ENCODE results near the gene MITF.

MITF gene

DNA sequence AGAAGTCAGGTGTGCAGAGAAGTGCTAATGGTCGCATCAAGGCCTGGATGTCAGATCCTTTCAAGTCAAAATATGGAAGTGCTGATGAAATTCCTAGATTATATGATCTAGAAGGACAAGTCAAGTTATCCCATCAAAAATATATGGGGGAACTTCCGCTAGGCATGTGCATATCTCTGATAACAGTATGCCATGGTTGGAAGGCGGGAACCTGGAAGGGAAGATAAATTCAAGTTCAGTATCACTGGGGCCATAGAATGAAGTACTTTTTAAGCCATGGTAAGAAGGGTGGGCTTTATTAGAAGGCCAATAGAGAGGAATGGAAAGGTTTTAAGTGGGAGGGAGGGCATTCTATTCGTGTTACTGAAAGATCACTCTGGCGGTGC lies 38.3 kb downstream of the MITF start:
- no peak for TF ChIP-seq EZH2phosphoT487 (IDR thresholded peaks at IDR 0.05; ENCODE audit: low read depth)
- TF ChIP-seq, protein P1, sequence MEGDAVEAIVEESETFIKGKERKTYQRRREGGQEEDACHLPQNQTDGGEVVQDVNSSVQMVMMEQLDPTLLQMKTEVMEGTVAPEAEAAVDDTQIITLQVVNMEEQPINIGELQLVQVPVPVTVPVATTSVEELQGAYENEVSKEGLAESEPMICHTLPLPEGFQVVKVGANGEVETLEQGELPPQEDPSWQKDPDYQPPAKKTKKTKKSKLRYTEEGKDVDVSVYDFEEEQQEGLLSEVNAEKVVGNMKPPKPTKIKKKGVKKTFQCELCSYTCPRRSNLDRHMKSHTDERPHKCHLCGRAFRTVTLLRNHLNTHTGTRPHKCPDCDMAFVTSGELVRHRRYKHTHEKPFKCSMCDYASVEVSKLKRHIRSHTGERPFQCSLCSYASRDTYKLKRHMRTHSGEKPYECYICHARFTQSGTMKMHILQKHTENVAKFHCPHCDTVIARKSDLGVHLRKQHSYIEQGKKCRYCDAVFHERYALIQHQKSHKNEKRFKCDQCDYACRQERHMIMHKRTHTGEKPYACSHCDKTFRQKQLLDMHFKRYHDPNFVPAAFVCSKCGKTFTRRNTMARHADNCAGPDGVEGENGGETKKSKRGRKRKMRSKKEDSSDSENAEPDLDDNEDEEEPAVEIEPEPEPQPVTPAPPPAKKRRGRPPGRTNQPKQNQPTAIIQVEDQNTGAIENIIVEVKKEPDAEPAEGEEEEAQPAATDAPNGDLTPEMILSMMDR (IDR thresholded peaks at IDR 0.05; ENCODE audit: low read depth, low read length), result no peak
- Histone ChIP-seq H3K4me1 (ENCODE audit: low read length) (no peaks in the 10 kb centered on the region), H3K9ac (ENCODE audit: low read length) (no peak overlapping the region), H4K20me1 (ENCODE audit: insufficient read depth, low read length) (no peaks in the 10 kb centered on the region), H3K27ac (ENCODE audit: low read length) (no peak overlapping the region), H3K36me3 (replicated peaks; ENCODE audit: low read depth, low read length) (no peaks in the 10 kb centered on the region), H3K4me3 (ENCODE audit: low read length) (no peak overlapping the region), H2AFZ (ENCODE audit: low read depth, low read length) (no peak overlapping the region), H3K4me2 (ENCODE audit: low read length) (no peak overlapping the region), H3K79me2 (ENCODE audit: low read length) (no peaks in the 10 kb centered on the region), H3K9me3 (ENCODE audit: insufficient read depth, low read length) (no peaks in the 10 kb centered on the region), H3K27me3 (ENCODE audit: low read depth, low read length) (no peaks in the 10 kb centered on the region)

- Histone ChIP-seq H3K9ac (ENCODE audit: low read length) (no peak overlapping the region), H3K4me2 (ENCODE audit: low read length) (no peak overlapping the region), H3K36me3 (replicated peaks; ENCODE audit: low read depth, low read length) (no peaks in the 10 kb centered on the region), H4K20me1 (ENCODE audit: insufficient read depth, low read length) (no peaks in the 10 kb centered on the region), H3K4me3 (ENCODE audit: low read length) (no peak overlapping the region), H2AFZ (ENCODE audit: low read depth, low read length) (no peak overlapping the region), H3K27me3 (ENCODE audit: low read depth, low read length) (no peaks in the 10 kb centered on the region), H3K27ac (ENCODE audit: low read length) (no peak overlapping the region), H3K9me3 (ENCODE audit: insufficient read depth, low read length) (no peaks in the 10 kb centered on the region), H3K4me1 (ENCODE audit: low read length) (no peaks in the 10 kb centered on the region), H3K79me2 (ENCODE audit: low read length) (no peaks in the 10 kb centered on the region)
- no peak for TF ChIP-seq EZH2phosphoT487 (IDR thresholded peaks at IDR 0.05; ENCODE audit: low read depth)
Measured at GRCh38 chr3:69781593-69781992, 42.3 kb downstream of the MITF start.

- Histone ChIP-seq H3K9me3 (ENCODE audit: insufficient read depth, low read length) (no peaks in the 10 kb centered on the region), H3K4me2 (ENCODE audit: low read length) (no peak overlapping the region), H2AFZ (ENCODE audit: low read depth, low read length) (no peak overlapping the region), H3K9ac (ENCODE audit: low read length) (no peak overlapping the region), H3K27me3 (ENCODE audit: low read depth, low read length) (no peaks in the 10 kb centered on the region), H4K20me1 (ENCODE audit: insufficient read depth, low read length) (no peaks in the 10 kb centered on the region), H3K36me3 (replicated peaks; ENCODE audit: low read depth, low read length) (no peaks in the 10 kb centered on the region), H3K4me3 (ENCODE audit: low read length) (no peak overlapping the region), H3K4me1 (ENCODE audit: low read length) (no peaks in the 10 kb centered on the region), H3K79me2 (ENCODE audit: low read length) (no peaks in the 10 kb centered on the region), H3K27ac (ENCODE audit: low read length) (no peak overlapping the region)
- no peak for TF ChIP-seq EZH2phosphoT487 (IDR thresholded peaks at IDR 0.05; ENCODE audit: low read depth)
- TF ChIP-seq, protein P1 (IDR thresholded peaks at IDR 0.05; ENCODE audit: low read depth, low read length), result no peak
Measured at GRCh38 chr3:69784954-69785514, 45.8 kb downstream of the MITF start.

DNA sequence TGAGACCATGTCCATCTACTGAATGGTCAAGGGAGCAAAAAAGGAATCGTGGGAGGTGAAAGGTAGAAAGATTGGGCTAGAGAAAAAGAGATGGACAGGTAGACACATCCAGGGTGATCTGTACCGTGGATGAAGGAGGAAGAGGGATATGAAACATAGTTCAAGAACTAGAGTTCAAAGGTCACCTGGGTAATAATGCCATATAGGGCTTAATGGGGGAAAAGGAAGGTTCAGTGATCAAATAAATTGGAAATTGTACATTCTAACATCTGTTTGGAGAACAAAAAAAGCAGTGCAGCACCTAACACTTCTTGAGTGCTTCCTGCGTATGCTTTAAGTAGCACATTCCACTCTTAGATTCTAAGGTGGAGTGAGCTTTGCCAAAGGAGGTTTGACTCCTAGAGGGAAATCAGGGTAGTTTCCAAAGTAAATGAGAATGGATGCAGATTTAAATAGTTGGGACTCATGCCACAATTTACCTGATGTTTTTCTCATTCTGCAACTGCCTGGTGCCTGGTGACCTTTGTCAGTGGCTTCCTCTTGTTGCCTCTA lies 46.6 kb downstream of the MITF start:
- H3K4me3 ChIP-seq (ENCODE audit: low read length), result no peak overlapping the region
- H3K4me2 ChIP-seq (ENCODE audit: low read length), result no peak overlapping the region
- no peak overlapping the region for H3K27ac ChIP-seq (ENCODE audit: low read length)

More for the DNA sequence above, 46.6 kb downstream of the MITF start:
- H3K27me3 ChIP-seq (ENCODE audit: low read depth, low read length), result no peaks in the 10 kb centered on the region
- TF ChIP-seq, protein P1 (IDR thresholded peaks at IDR 0.05; ENCODE audit: low read depth, low read length), result no peak
- TF ChIP-seq EZH2phosphoT487 (IDR thresholded peaks at IDR 0.05; ENCODE audit: low read depth), result no peak
- H3K36me3 ChIP-seq (replicated peaks; ENCODE audit: low read depth, low read length), result no peaks in the 10 kb centered on the region
- no peaks in the 10 kb centered on the region for H3K4me1 ChIP-seq (ENCODE audit: low read length)
- H4K20me1 ChIP-seq (ENCODE audit: insufficient read depth, low read length), result no peaks in the 10 kb centered on the region
- no peaks in the 10 kb centered on the region for H3K9me3 ChIP-seq (ENCODE audit: insufficient read depth, low read length)
- no peak overlapping the region for H2AFZ ChIP-seq (ENCODE audit: low read depth, low read length)
- H3K79me2 ChIP-seq (ENCODE audit: low read length), result no peaks in the 10 kb centered on the region
- H3K9ac ChIP-seq (ENCODE audit: low read length), result no peak overlapping the region
